Body of pancreas (tissue), 4 donors: ENCODE measurements around the gene IQGAP2.

Source experiments
- CTCF ChIP-seq, 7 experiments: fragments of 450-650 bp in 4 of 7; fragments of 200-600 bp in 3 of 7; sonication (generic) in 3 of 7; IDR thresholded peaks; one replicate each; pipeline ENCODE4 v1.5.1; 2016 to 2019; ENCODE audit warnings: antibody characterized with exemption in 7 of 7
- POLR2A ChIP-seq, 3 donors: fragments of 450-650 bp; IDR thresholded peaks; one replicate each; pipeline ENCODE4 v1.6.1; 2016; ENCODE audit warnings: antibody characterized with exemption in 3 of 3, mild to moderate bottlenecking in 2 of 3

GRCh38 chr5:76723906-76724305 lies 320.8 kb downstream of the IQGAP2 start:
- TF ChIP-seq CTCF (IDR thresholded peaks at IDR 0.05) (no peak), POLR2A (IDR thresholded peaks at IDR 0.05) (no peak)
